ENCODE results near the gene NR3C2. TPM values are rescaled to one million over a fixed set of nuclear protein-coding genes. Genes with fewer than 3 reads are reported as not detected.

Gene NR3C2
- total RNA-seq, 1 donor from 2014 or later, result 11.5 TPM

GRCh38 chr4:148248824-148249223, 193.4 kb downstream of the NR3C2 start:
- DNase-seq (ENCODE audit: extremely low spot score, unreplicated experiment), result no peak
- no peak for TF ChIP-seq CTCF (conservative IDR thresholded peaks at IDR 0.05)
- H3K27me3 Mint-ChIP-seq, result no peaks in the 10 kb centered on the region

GRCh38 chr4:148245015-148245414, 197.2 kb downstream of the NR3C2 start:
- H3K9me3 Mint-ChIP-seq, result no peaks in the 10 kb centered on the region
- no peak overlapping the region for H3K4me3 Mint-ChIP-seq

More at GRCh38 chr4:148248824-148249223, 193.4 kb downstream of the NR3C2 start:
- Mint-ChIP-seq H3K36me3 (no peaks in the 10 kb centered on the region), H3K4me3 (no peak overlapping the region), H3K27ac (no peak overlapping the region), H3K9me3 (no peaks in the 10 kb centered on the region), H3K4me1 (ENCODE audit: unreplicated experiment) (no peaks in the 10 kb centered on the region)

GRCh38 chr4:148243837-148244236, 198.4 kb downstream of the NR3C2 start:
- no peak for DNase-seq (ENCODE audit: extremely low spot score, unreplicated experiment)
- Mint-ChIP-seq H3K4me1 (ENCODE audit: unreplicated experiment) (peaks cover 6% of the 10 kb centered on the region), H3K4me3 (no peak overlapping the region), H3K36me3 (no peaks in the 10 kb centered on the region), H3K27ac (no peak overlapping the region), H3K27me3 (no peaks in the 10 kb centered on the region), H3K9me3 (no peaks in the 10 kb centered on the region)
- no peak for TF ChIP-seq CTCF (conservative IDR thresholded peaks at IDR 0.05)

More at GRCh38 chr4:148245015-148245414, 197.2 kb downstream of the NR3C2 start:
- H3K27me3 Mint-ChIP-seq, result no peaks in the 10 kb centered on the region
- no peaks in the 10 kb centered on the region for H3K4me1 Mint-ChIP-seq (ENCODE audit: unreplicated experiment)
- H3K36me3 Mint-ChIP-seq, result no peaks in the 10 kb centered on the region
- no peak for DNase-seq (ENCODE audit: extremely low spot score, unreplicated experiment)
- TF ChIP-seq CTCF (conservative IDR thresholded peaks at IDR 0.05), result no peak
- no peak overlapping the region for H3K27ac Mint-ChIP-seq

GRCh38 chr4:148240241-148240640, 202.0 kb downstream of the NR3C2 start:
- Mint-ChIP-seq H3K4me1 (ENCODE audit: unreplicated experiment) (peaks cover 6% of the 10 kb centered on the region), H3K36me3 (no peaks in the 10 kb centered on the region), H3K4me3 (no peak overlapping the region), H3K27me3 (no peaks in the 10 kb centered on the region), H3K27ac (no peak overlapping the region), H3K9me3 (no peaks in the 10 kb centered on the region)
- no peak for DNase-seq (ENCODE audit: extremely low spot score, unreplicated experiment)
- TF ChIP-seq CTCF (conservative IDR thresholded peaks at IDR 0.05), result no peak

- Mint-ChIP-seq H3K4me3 (no peak overlapping the region), H3K36me3 (no peaks in the 10 kb centered on the region), H3K27ac (no peak overlapping the region), H3K27me3 (no peaks in the 10 kb centered on the region), H3K9me3 (no peaks in the 10 kb centered on the region), H3K4me1 (ENCODE audit: unreplicated experiment) (peaks cover 6% of the 10 kb centered on the region)
- TF ChIP-seq CTCF (conservative IDR thresholded peaks at IDR 0.05), result no peak
- no peak for DNase-seq (ENCODE audit: extremely low spot score, unreplicated experiment)
Observed at GRCh38 chr4:148239494-148239985, 202.7 kb downstream of the NR3C2 start.

Data from type B pancreatic cell (in vitro differentiated cells).